ENCODE measurements around the gene XPNPEP3. TPM values are rescaled to one million over a fixed set of nuclear protein-coding genes. Genes with fewer than 3 reads are reported as not detected.

The XPNPEP3 gene
- total RNA-seq, 2 experiments from 2014 or later: 24.4 to 25.5 TPM

GRCh38 chr22:40939202-40939601 is 82.3 kb downstream of the XPNPEP3 start:
- ChIA-PET CTCF (interaction anchor here (0.8 kb wide), 1 partner anchor 17 kb away, joined by 3 read pairs; no protein-coding TSS in a partner anchor), POLR2A (no interaction called here)
- Mint-ChIP-seq H3K4me3 (no peak overlapping the region), H3K27ac (peak overlapping the region; percentile 13), H3K36me3 (ENCODE audit: low read depth) (no peaks in the 10 kb centered on the region), H3K9me3 (no peaks in the 10 kb centered on the region), H3K27me3 (no peaks in the 10 kb centered on the region), H3K4me1 (ENCODE audit: low read depth) (peaks cover 7% of the 10 kb centered on the region)
- TF ChIP-seq CTCF (IDR thresholded peaks at IDR 0.05): no peak
- DNase-seq (no peak), ATAC-seq (peak; percentile 45)
- intact Hi-C loops (cut with micrococcal nuclease): no loop called here

- no peaks in the 10 kb centered on the region for H3K27me3 Mint-ChIP-seq
- TF ChIP-seq CTCF (IDR thresholded peaks at IDR 0.05): no peak
- H3K36me3 Mint-ChIP-seq (ENCODE audit: low read depth): peaks cover 32% of the 10 kb centered on the region
- no peaks in the 10 kb centered on the region for H3K9me3 Mint-ChIP-seq
- H3K27ac Mint-ChIP-seq: peak within 1 kb of the TSS; percentile 100
- intact Hi-C loops (cut with micrococcal nuclease): loop anchor here (1.0 kb wide), 1 partner anchor 140 kb away; no protein-coding TSS in a partner anchor
- POLR2A ChIA-PET: interaction anchor here (0.8 to 2.4 kb wide), 15 partner anchors 9 to 350 kb away, joined by 3 to 22 read pairs (median 6); partner anchors contain the start of genes EP300, RANGAP1, ST13 and XPNPEP3
- CTCF ChIA-PET: interaction anchor here (0.8 to 2.0 kb wide), 3 partner anchors 29 to 286 kb away, joined by 3 to 14 read pairs (median 4); partner anchors contain the start of gene EP300
- H3K4me3 Mint-ChIP-seq: peak within 1 kb of the TSS; percentile 98
- DNase-seq (peak; percentile 99), ATAC-seq (peak; percentile 87)
- peaks cover 22% of the 10 kb centered on the region for H3K4me1 Mint-ChIP-seq (ENCODE audit: low read depth)
Observed at GRCh38 chr22:40950962-40951794, 94.2 kb downstream of the XPNPEP3 start, which contains the start of gene RBX1. RBX1 (plus strand) TSS chr22:40951378; CDS start chr22:40951399, 21 bp downstream.

GRCh38 chr22:40951795-40952605 is 95.1 kb downstream of the XPNPEP3 start:
- ChIA-PET CTCF (interaction anchor here (0.8 to 2.0 kb wide), 5 partner anchors 17 to 286 kb away, joined by 3 to 14 read pairs (median 4); partner anchors contain the start of gene EP300), POLR2A (interaction anchor here (0.6 to 2.4 kb wide), 16 partner anchors 8 to 349 kb away, joined by 3 to 22 read pairs (median 4); partner anchors contain the start of genes EP300, RANGAP1, ST13 and XPNPEP3)
- no peak for TF ChIP-seq CTCF (IDR thresholded peaks at IDR 0.05)
- Mint-ChIP-seq H3K36me3 (ENCODE audit: low read depth) (peaks cover 32% of the 10 kb centered on the region), H3K4me1 (ENCODE audit: low read depth) (peaks cover 22% of the 10 kb centered on the region), H3K27me3 (no peaks in the 10 kb centered on the region), H3K4me3 (peak overlapping the region; percentile 98), H3K27ac (peak overlapping the region; percentile 100), H3K9me3 (no peaks in the 10 kb centered on the region)
- DNase-seq (peak; percentile 11), ATAC-seq (peak; percentile 2)
- intact Hi-C loops (cut with micrococcal nuclease): loop anchor here (1.0 kb wide), 1 partner anchor 139 kb away; no protein-coding TSS in a partner anchor

DNA sequence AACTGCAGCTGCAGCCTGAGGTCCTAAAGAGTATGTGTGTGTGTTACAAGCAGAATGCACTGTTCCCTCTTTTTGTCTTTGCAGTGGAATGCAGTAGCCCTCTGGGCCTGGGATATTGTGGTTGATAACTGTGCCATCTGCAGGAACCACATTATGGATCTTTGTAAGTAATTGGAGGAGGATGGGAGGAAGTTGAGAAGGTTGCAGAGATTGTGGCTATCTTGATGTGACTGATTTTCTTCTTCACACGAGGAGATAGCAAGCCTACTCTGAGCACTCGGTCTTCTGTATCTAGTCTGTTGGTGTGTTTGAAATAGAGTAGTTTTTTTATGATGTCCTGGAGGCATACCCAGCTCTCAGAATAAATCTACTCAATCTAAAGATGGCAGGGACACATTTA is 96.5 kb downstream of the XPNPEP3 start:
- Mint-ChIP-seq H3K27me3 (no peaks in the 10 kb centered on the region), H3K9me3 (no peaks in the 10 kb centered on the region), H3K36me3 (ENCODE audit: low read depth) (peaks cover 34% of the 10 kb centered on the region), H3K27ac (peak overlapping the region; percentile 100), H3K4me3 (peak overlapping the region; percentile 98), H3K4me1 (ENCODE audit: low read depth) (peaks cover 25% of the 10 kb centered on the region)
- CTCF ChIA-PET: interaction anchor here (0.9 kb wide), 1 partner anchor 30 kb away, joined by 3 read pairs; no protein-coding TSS in a partner anchor
- intact Hi-C loops (cut with micrococcal nuclease): no loop called here
- no peak for TF ChIP-seq CTCF (IDR thresholded peaks at IDR 0.05)
- ATAC-seq (no peak), DNase-seq (no peak)
- POLR2A ChIA-PET: interaction anchor here (1.1 to 2.0 kb wide), 2 partner anchors 15 to 39 kb away, joined by 4 to 5 read pairs; no protein-coding TSS in a partner anchor
